Measurements from ENCODE around the gene BHLHA9. TPM values are rescaled to one million over a fixed set of nuclear protein-coding genes. Genes with fewer than 3 reads are reported as not detected.
"Not testable (repeated sequence)": the region's sequence is repeated elsewhere in the genome, so short reads cannot be mapped to it uniquely, and the experiment has no call there.

BHLHA9 gene
- polyA plus RNA-seq: not detected

- no peak within 1 kb of the TSS for H3K27ac ChIP-seq (ENCODE audit: low read depth, low read length)
- 7 to 18% (median 12%) methylated on average over 54 to 93 of the region's 93 CpGs for WGBS, 3 donors
Measured at GRCh38 chr17:1270210-1271029, at the start of gene BHLHA9. Gene BHLHA9, plus strand, starts transcription at chr17:1270444. Its CDS starts 120 bp downstream, at chr17:1270564.

GRCh38 chr17:1221209-1221608 lies 49.0 kb upstream of the BHLHA9 start:
- 77 to 93% (median 93%) methylated on average over 7 of the region's 7 CpGs for WGBS, 3 donors
- H3K27ac ChIP-seq (ENCODE audit: low read depth, low read length): no peak overlapping the region

GRCh38 chr17:1222321-1222720 lies 47.9 kb upstream of the BHLHA9 start:
- H3K27ac ChIP-seq (ENCODE audit: low read depth, low read length): no peak overlapping the region
- 82 to 97% (median 93%) methylated on average over 8 of the region's 8 CpGs for WGBS, 3 donors

- no peak overlapping the region for H3K27ac ChIP-seq (ENCODE audit: low read depth, low read length)
- WGBS, 3 donors: 77 to 80% (median 79%) methylated on average over 14 of the region's 14 CpGs
Measured at GRCh38 chr17:1223662-1224061, 46.6 kb upstream of the BHLHA9 start.

- WGBS, 3 donors: 75 to 92% (median 86%) methylated on average over 7 of the region's 7 CpGs
- H3K27ac ChIP-seq (ENCODE audit: low read depth, low read length): no peak overlapping the region
Measured at GRCh38 chr17:1224330-1224729, 45.9 kb upstream of the BHLHA9 start.

GRCh38 chr17:1226308-1226707 lies 43.9 kb upstream of the BHLHA9 start:
- 81 to 86% (median 81%) methylated on average over 3 of the region's 3 CpGs for WGBS, 3 donors
- no peak overlapping the region for H3K27ac ChIP-seq (ENCODE audit: low read depth, low read length)

- no peak overlapping the region for H3K27ac ChIP-seq (ENCODE audit: low read depth, low read length)
- 77 to 89% (median 78%) methylated on average over 5 of the region's 5 CpGs for WGBS, 3 donors
Measured at GRCh38 chr17:1227365-1227764, 42.9 kb upstream of the BHLHA9 start.

- H3K27ac ChIP-seq (ENCODE audit: low read depth, low read length): no peak overlapping the region
- WGBS, 3 donors: 8 to 15% (median 8%) methylated on average over 46 to 58 of the region's 58 CpGs
Measured at GRCh38 chr17:1227917-1228780, 42.1 kb upstream of the BHLHA9 start.

- 0 to 1% (median 1%) methylated on average over 15 to 78 of the region's 79 CpGs for WGBS, 3 donors
- no peak overlapping the region for H3K27ac ChIP-seq (ENCODE audit: low read depth, low read length)
Measured at GRCh38 chr17:1228781-1229348, 41.4 kb upstream of the BHLHA9 start.

GRCh38 chr17:1229349-1229899 lies 40.8 kb upstream of the BHLHA9 start:
- 0 to 1% (median 0%) methylated on average over 33 to 74 of the region's 74 CpGs for WGBS, 3 donors

GRCh38 chr17:1229900-1230501 lies 40.2 kb upstream of the BHLHA9 start:
- no peak overlapping the region for H3K27ac ChIP-seq (ENCODE audit: low read depth, low read length)
- WGBS, 3 donors: 12 to 21% (median 13%) methylated on average over 46 to 51 of the region's 51 CpGs

More at GRCh38 chr17:1229349-1229899, 40.8 kb upstream of the BHLHA9 start:
- H3K27ac ChIP-seq (ENCODE audit: low read depth, low read length): no peak overlapping the region

GRCh38 chr17:1231456-1231855 lies 38.8 kb upstream of the BHLHA9 start:
- H3K27ac ChIP-seq (ENCODE audit: low read depth, low read length): no peak overlapping the region
- 31 to 59% (median 40%) methylated on average over 12 of the region's 12 CpGs for WGBS, 3 donors

- 70 to 91% (median 86%) methylated on average over 8 of the region's 8 CpGs for WGBS, 3 donors
- no peak overlapping the region for H3K27ac ChIP-seq (ENCODE audit: low read depth, low read length)
Measured at GRCh38 chr17:1232331-1232730, 37.9 kb upstream of the BHLHA9 start.

- 53 to 79% (median 63%) methylated on average over 6 to 11 of the region's 11 CpGs for WGBS, 3 donors
- H3K27ac ChIP-seq (ENCODE audit: low read depth, low read length): no peak overlapping the region
Measured at GRCh38 chr17:1232786-1233185, 37.5 kb upstream of the BHLHA9 start.

GRCh38 chr17:1234455-1234854 lies 35.8 kb upstream of the BHLHA9 start:
- no peak overlapping the region for H3K27ac ChIP-seq (ENCODE audit: low read depth, low read length)
- WGBS, 3 donors: 84 to 90% (median 87%) methylated on average over 4 of the region's 4 CpGs

GRCh38 chr17:1237471-1237870 lies 32.8 kb upstream of the BHLHA9 start:
- H3K27ac ChIP-seq (ENCODE audit: low read depth, low read length): no peak overlapping the region
- WGBS, 3 donors: 76 to 97% (median 95%) methylated on average over 6 of the region's 6 CpGs

- WGBS, 3 donors: 78 to 79% (median 79%) methylated on average over 11 of the region's 11 CpGs
Measured at GRCh38 chr17:1239210-1239609, 31.0 kb upstream of the BHLHA9 start.

GRCh38 chr17:1240426-1240825 lies 29.8 kb upstream of the BHLHA9 start:
- not testable (repeated sequence) for H3K27ac ChIP-seq (ENCODE audit: low read depth, low read length)
- WGBS, 3 donors: 69 to 77% (median 73%) methylated on average over 11 of the region's 11 CpGs

More at GRCh38 chr17:1239210-1239609, 31.0 kb upstream of the BHLHA9 start:
- no peak overlapping the region for H3K27ac ChIP-seq (ENCODE audit: low read depth, low read length)
